Measurements from ENCODE around the gene L3MBTL1.
"Not testable (repeated sequence)": the region's sequence is repeated elsewhere in the genome, so short reads cannot be mapped to it uniquely, and the experiment has no call there.

L3MBTL1 gene

DNA sequence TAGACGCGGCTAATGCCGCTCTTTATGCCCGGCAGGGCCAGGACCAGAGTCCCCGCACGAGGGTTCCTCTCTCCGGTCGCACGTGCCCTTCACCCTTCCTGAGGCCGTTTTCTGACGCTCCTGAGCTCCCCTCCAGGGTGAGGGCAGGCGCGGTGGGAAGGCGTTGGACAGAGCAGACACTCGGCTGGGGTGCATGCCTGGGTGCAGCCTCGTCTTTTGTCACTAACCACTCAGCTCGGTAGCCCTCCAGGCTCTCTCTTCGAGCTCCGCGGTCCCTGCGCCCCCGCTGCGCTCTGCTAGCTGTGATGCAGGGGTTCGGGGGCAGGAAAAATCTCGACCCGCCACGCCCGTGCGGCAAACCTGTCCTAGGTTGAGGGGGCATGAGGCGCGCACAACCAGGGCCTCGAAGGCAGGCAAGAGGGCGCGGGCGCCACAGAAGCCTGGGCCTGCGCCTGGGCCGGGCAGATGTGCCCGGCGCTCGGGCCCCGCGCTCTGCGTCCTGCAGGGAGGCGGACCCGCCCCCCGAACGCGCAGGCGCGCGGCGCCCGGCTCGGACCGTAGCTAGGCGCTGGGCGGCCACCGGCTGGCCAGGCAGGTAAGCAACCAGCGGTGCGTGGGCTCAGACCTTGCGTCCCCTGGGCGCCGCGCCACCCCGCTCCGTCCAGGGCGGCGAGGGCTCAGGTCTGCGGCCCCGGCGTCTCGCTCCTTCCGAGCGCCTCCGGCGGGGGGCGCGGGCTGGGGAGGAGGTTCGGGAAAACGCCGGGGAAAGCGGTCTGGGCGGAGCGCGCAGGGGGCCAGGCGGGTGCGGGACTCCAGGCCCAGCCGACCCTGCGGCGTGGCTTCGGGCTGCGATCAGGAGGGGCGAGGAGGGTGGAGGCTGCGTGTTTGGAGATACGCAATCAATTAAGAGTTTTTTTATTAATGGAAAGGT is at the start of gene L3MBTL1:
L3MBTL1 (plus strand) TSS at position 548 of the 931 bp plus-strand sequence. CDS start 5,807 bp downstream, outside the sequence.
- no peak for DNase-seq

DNA sequence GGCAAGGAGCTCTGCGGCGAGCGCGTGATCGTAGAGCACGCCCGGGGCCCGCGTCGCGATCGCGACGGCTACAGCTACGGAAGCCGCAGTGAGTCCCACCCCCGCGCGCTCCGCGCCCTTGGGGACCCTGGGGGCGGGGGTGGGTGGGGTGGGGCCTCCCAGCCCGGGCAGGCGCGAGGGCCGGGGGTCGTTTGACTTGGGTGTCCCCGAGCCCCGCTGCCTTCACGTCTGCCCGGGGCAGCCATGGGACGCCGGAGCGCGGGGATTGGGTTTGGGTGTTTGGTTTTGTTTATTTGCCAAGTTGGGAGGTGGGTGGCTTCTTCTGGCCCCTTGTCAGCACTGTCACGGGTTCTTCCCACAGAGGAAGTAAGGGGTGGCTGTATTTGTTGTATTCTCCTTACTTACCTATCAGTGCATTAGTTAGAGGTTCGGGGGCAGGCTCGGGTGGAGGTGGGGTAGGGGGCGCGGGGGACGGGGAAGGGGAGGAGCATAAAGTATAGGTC is 49.0 kb upstream of the L3MBTL1 start:
- peak; percentile 15 for DNase-seq

DNA sequence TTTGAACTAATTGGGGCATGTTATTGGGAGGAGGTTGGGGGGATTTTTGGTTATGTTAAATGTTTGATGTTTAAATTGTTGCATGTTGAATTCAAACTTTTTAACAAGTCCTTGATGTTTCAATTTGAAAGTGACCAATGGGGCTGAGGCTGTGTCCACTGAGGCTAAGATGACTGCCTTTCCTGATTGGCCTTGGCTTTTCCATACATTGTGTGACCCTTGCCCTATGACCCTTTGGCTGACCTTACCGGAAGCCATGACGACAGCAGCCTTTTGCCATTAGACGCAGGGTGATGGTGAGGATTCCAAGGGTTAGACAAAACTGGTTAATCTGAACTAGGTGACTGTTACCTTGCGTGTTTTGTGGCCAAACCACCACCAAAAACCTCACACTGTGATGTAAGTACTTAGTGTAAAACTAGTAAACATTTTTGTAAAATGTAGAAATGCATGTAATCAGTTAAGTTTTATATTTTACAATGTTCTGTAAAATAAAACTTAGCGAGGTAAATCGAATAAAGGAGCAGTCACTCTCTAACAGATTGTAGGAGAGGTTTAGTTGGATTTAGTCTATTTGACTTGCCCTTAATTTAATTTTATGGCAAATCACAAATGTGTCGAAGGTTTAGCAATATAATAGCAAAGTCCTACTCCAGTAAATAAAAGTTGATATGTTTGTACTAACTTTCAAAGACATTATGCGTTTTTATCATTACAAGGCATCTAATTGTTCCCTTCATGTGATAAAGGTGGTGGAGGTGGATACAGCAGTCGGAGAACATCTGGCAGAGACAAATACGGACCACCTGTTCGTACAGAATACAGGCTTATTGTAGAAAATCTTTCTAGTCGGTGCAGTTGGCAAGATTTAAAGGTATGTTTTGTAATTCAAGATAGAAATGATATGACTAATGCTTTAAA is 48.2 kb upstream of the L3MBTL1 start:
- peak; percentile 19 for DNase-seq

DNA sequence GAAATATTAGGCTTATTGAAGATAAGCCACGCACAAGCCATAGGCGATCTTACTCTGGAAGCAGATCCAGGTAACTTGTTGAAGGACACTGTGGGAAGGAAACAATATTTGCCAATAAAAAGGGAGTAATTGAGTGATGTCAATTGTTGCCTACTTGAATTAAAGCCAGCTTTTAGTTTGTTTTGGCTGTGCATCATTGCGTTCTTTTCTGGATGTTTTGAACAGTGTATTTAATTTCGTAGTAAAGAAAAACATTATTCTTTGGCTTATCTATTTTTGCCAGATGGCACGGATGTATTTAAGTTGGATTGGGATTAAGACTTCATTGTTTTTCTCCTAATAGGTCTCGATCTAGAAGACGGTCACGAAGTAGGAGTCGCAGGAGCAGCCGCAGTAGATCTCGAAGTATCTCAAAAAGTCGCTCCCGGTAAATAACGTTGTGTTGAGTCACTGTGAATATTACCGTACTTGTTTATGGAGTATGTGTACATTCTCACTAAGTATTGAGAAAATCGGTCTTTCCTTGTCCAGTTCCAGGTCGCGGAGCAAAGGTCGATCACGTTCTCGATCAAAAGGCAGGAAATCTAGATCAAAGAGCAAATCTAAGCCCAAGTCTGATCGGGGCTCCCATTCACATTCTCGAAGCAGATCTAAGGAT is 47.2 kb upstream of the L3MBTL1 start:
- DNase-seq: no peak

DNA sequence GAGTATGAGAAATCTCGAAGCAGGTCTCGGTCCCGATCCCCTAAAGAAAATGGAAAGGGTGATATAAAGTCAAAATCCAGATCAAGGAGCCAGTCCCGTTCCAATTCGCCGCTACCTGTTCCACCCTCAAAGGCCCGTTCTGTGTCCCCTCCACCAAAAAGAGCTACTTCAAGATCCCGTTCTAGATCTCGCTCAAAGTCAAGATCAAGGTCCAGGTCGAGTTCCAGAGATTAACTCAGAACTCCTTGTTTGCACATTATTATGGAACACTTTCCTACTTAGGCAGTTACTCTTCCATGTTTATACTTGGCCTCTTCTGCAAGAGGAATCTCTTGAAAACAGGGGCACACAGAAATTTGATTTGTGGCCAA is 46.7 kb upstream of the L3MBTL1 start:
- DNase-seq: no peak

DNA sequence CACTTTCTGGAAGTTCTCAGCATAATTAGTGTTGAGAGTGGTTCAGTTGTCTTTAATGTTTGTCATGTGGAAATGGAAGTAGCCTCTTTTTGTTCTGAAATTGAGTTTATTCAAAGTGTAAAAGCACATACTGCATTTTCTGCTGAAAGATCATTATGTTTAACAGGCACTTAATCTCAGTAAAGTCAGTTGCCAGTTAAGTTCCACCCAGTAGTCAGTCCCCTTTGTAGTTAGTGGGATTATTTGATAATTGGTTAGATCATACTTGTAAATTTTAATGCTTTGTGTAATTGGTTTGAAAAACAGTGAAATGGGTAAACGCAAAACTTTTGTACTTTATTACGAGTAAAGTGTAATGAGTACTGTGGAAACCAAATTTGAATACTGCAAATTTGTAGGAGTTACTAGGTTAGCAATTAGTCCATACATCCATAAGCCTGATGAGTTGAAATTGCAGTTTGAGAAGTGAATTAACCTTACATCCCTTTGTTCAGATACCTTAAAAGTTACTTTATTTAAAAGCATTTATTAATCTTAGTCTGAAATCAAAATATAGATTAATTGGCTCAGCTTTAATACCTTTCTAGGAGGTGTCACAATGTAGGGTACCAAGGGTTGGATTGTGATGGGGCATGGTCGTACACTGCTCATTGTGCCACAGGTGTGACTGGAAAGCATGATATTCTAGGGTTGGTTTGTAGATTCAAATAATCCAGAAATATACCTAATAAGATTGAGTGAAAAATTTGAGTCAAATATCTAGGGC is 45.4 kb upstream of the L3MBTL1 start:
- no peak for DNase-seq

DNA sequence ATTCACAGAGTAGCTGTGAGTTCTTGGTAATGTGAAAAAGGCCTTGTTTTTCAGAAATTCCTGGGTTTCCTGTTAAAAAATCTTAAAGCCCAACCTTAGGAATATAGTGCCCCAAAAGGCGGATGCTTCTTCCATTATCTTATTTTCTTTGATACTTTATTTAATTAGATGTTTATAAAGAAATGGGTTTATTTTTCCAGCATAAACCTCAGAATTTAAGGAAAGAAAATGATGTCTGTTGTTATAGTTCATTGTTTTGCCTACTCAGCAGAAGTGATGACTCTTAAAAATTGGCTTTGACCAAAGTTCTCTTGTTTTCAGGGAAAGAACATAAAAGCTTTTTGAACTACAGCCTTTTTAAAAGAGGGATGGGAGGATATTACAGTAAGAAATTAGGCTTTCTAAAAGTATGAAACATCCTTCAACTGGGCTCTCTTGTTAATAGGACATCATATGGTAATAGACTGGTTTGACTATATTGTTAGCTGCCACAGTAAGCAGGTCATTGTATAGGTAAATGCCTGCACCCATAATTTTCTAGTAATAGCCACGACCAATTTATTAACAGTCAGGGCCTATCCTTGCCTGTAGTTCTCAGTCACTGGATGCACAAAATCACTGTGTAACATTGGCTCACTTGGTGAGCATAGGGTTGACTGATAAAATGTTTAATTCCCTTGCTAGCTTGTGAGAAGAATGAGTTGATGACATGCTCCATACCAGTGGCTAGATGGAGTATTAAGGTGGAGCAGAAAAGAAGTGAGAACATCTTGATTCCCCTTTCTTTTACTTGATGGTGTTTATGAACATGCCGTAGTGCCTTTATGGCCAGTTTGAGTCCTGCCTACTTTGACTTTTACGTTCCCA is 44.6 kb upstream of the L3MBTL1 start:
- no peak for DNase-seq

DNA sequence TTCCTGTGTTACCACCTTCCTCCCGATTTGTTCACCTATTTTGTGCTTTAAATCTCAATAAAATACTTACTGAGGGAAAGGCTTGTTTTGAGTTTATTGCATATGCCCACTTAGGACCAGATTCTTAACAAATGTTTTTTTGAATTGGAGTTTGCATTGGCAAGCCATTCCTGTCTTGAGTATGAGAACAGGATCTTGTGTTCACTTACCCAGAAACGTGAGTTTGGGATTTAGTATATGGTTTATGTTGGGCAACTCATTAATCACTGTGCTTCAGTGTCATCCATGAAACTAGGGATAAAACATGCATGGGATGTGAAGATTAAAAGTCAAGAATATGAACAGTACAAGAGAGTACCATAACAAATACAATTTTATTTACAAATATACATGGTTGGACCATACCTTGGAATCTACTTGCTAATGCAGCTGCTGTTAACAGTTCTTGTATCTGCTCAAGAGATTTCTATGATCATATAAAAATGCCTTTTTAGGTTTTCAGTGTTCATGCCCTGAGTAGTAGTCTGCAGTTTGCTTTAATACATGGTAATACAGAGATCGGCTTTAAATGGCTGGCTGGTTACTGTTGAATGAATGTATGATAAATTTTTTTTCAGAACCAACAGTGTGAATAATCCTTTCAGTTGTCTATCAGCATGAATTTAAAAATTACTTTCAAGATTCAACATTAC is 43.8 kb upstream of the L3MBTL1 start:
- no peak for DNase-seq

DNA sequence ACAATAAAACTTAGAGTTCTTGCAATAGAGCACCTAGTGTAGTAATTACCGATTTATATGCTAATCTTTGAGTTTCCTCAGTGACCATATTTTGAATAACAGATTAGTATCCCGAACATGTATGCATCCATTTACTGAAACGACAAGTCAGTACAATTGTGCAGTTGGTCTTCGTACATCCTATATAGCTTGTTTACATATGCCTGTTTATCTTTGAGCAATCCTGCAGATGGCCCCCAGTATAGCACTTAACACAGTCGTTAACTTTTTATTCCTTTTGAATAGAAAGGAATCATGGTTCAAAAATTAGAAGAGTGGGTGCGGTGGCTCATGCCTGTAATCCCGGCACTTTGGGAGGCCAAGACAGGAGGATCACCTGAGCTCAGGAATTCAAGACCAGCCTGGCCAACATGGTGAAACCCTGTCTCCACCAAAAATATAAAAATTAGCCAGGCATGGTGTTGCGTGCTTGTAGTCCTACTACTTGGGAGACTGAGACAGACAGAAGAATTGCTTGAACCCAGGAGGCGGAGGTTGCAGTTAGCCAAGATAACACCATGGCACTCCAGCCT is 43.2 kb upstream of the L3MBTL1 start:
- DNase-seq: no peak

DNA sequence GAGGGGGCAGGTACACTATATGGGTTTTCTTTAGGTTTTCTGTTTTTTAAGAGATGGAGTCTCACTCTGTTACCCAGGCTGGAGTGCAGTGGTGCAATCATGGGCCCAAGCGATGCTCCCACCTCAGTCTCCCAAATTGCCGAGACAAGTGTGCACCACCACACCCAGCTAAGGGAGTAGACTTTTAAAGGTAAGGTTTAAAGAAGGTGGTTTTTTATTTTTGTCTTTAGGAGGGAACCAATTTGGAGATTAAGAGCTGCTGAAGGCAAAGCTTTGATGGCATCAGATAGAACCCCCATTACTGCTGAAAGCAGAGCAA is 41.9 kb upstream of the L3MBTL1 start:
- no peak for DNase-seq

DNA sequence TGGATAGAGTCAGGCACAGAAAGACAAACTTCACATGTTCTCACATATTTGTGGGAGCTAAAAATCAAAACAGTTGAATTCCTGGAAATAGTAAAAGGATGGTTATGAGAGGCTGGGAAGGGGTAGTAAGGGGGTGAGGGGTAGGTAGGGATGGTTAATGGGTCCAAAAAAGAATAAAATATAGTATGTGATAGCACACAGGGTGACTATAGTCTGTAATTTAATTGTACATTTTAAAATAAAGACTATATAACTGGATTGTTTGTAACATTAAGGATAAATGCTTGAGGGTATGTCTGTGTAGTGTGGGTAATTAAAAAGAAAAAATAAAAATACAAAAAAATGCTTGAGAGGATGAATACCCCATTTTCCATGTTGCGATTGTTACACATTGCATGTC is 39.9 kb upstream of the L3MBTL1 start:
- DNase-seq: no peak

DNA sequence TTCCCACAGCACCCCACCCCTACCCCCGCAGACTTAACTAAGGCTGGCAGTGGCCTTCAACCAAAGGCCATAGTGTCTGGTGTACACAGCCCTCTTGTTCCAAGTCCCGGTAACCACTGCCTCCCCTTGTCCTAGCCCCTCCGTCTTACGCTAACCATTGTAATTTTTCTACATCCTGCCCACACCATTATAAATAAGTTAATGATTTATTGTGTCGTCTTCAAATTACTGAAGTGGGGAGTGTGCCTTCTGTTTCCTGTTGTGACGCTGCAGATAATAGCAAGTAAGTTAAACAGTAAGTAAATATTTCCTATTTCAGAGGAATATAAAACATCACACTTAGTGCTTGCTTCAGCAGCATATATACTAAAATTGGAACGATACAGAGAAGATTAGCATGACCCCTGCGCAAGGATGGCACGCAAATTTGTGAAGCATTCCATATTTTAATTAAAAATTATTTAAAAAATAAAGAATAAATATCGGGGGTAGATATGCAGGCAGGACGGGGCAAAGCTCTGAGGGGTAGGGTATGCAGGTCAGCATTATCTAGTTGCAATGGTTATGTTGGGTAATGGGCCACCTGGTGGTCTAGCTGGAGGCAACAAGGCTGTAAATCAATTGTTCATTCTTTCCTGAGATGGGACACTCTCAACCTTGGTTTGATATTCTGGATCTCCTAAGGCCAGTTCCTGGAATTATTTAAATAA is 34.7 kb upstream of the L3MBTL1 start:
- no peak for DNase-seq

DNA sequence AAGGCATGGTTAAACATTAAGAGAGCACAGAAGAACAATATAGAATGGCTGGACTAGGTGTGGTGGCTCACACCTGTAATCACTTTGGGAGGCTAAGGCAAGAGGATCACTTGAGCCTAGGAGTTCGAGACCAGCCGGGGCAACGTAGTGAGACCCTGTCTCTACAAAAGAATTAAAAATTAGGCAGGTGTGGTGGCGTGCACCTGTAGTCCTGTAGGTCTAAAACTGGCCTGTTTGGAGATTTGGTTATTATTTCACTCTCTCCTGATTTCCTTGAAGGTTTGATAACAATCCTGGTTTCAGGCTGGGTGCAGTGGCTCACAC is 34.2 kb upstream of the L3MBTL1 start:
- DNase-seq: no peak

DNA sequence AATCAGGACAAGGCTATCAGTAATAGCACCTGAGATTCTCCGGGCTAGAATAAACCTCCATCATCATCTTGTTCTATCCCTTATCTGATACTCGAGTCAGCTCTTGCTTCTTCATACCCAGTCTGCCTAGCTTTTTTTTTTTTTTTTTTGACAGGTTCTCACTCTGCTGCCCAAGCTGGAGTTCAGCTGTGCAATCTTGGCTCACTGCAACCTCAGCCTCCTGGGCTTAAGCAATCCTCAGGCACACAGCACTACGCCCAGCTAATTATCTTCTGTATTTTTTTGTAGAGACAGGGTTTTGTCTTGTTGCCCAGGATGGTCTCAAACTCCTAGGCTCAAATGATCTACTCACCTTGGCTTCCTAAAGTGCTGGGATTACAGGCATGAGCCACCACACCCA is 30.3 kb upstream of the L3MBTL1 start:
- DNase-seq: no peak

DNA sequence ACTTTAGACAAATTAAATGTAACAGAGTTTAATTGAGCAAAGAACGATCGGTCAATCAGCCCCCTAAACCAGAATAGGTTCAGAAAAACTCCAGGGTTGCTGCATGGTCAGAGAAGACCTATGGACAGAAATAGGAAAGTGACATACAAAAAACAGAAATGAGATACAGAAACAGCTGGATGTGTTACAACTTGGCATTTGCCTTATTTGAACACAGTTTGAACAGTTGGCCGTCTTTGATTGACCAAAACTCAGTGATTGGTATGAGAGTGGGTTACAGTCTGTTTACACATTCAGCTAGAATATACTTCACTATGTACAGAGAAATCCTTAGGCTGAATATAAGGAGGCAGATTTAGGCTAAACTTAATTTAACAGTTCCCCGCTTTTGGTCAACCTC is 29.9 kb upstream of the L3MBTL1 start:
- DNase-seq: no peak

DNA sequence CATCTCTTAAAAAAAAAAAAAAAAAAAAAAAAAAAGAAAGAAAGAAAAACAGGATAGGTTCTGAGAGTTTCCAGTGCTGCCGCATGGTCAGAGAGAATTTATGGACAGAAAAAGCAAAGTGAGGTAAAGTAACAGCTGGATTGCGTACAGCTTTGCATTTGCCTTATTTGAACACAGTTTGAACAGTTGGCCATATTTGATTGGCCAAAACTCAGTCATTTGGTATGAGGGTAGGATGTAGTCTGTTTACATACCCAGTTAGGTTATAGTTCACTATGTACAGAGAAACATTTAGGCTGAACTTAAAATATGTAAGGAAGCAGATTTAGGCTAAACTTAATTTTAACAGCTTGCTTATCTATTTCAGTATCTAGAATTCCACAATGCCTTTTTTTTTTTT is 17.5 kb upstream of the L3MBTL1 start:
- peak; percentile 7 for DNase-seq

DNA sequence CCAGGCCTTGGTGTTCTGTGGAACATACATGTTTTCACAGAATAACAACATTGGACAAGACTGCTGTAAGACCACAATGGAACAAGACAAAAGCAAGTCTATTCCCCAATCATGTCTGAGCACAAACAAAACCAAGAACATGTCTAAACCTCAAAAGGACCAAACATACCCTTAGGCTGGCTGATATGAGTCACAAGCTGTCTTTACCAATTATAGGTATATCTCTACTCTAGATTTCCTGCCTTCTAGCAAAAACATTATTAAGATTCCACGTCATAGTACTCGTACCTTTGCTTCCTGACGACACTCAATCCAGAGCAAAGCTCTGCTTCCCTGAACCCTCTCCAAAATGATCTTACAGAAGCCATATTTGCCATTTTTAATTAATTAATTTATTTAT is 15.4 kb upstream of the L3MBTL1 start:
- no peak for DNase-seq

DNA sequence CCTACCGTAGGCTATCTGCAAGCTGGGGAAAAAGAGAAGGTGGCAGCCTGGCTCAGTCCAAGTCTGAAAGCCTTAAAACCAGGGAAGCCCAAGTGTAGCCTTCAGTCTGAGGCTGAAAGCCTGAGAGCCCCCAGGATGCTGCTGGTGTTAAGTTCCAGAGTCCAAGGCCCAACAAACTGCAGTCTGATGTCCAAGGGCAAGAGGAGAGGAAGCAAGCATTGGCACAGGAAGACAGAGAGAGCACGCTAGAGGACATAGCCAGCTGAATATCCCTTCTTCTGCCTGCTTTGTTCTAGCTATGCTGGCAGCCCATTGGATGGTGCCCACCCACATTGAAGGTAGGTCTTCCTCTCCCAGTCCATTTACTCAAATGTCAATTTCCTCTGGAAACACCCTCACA is 12.1 kb upstream of the L3MBTL1 start:
- no peak for DNase-seq

DNA sequence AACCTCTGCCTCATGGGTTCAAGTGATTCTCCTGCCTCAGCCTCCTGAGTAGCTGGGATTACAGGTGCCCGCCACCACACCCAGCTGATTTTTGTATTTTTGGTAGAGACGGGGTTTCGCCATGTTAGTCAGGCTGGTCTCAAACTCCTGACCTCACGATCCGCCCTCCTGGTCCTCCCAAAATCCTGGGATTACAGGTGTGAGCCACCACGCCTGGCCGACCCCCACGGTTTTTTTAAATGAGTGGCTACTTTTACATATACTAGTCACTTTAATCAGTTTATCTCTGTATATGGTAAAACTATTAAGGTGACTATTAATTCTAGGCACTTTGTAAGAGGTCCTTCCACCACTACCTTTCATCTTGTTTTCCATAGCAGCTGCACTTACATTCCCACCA is 5.5 kb upstream of the L3MBTL1 start:
- DNase-seq: not testable (repeated sequence)

DNA sequence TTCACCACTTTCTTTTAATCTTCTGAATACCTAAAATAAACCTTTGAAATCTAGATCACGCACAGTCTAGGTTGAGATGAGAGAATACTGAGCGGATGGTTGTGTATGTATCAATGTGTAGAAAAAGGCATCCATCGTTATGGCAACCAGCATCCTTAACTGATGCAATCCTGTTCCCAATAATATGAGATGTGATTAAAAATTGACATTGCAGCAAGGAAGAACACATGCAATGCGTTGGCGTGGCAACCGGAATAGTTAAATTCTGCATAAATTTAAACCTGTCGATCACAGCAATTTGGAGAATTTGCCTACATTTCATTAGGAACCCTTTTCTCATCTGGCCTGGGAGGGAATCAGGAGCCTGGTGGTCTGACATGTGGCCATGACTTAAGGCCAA is 1.3 kb upstream of the L3MBTL1 start:
- DNase-seq: no peak

Measured in HCEC 1CT (cell line).